ENCODE measurements around the gene FAM13C.

The FAM13C gene

GRCh38 chr10:59312247-59312646 is 50.1 kb downstream of the FAM13C start:
- no peak for DNase-seq

GRCh38 chr10:59311025-59311424 is 51.3 kb downstream of the FAM13C start:
- DNase-seq, result no peak

- no peak for DNase-seq
Measured at GRCh38 chr10:59310324-59310914, 51.9 kb downstream of the FAM13C start.

- DNase-seq, result no peak
Measured at GRCh38 chr10:59304521-59305097, 57.7 kb downstream of the FAM13C start.

GRCh38 chr10:59303018-59303417 is 59.3 kb downstream of the FAM13C start:
- no peak for DNase-seq

GRCh38 chr10:59302381-59302780 is 60.0 kb downstream of the FAM13C start:
- DNase-seq, result no peak

GRCh38 chr10:59301067-59301754 is 61.1 kb downstream of the FAM13C start:
- DNase-seq, result no peak

GRCh38 chr10:59300386-59300785 is 62.0 kb downstream of the FAM13C start:
- no peak for DNase-seq

GRCh38 chr10:59299933-59300332 is 62.4 kb downstream of the FAM13C start:
- DNase-seq, result no peak

GRCh38 chr10:59290448-59290847 is 71.9 kb downstream of the FAM13C start:
- DNase-seq, result no peak

GRCh38 chr10:59289853-59290252 is 72.5 kb downstream of the FAM13C start:
- no peak for DNase-seq

GRCh38 chr10:59287587-59288255 is 74.6 kb downstream of the FAM13C start:
- DNase-seq, result no peak

GRCh38 chr10:59285848-59286247 is 76.5 kb downstream of the FAM13C start:
- DNase-seq, result no peak

- DNase-seq, result no peak
Measured at GRCh38 chr10:59285073-59285472, 77.3 kb downstream of the FAM13C start.

GRCh38 chr10:59284118-59284975 is 78.0 kb downstream of the FAM13C start:
- DNase-seq, result no peak

- DNase-seq, result no peak
Measured at GRCh38 chr10:59283456-59284091, 78.8 kb downstream of the FAM13C start.

GRCh38 chr10:59281861-59282260 is 80.5 kb downstream of the FAM13C start:
- no peak for DNase-seq

- no peak for DNase-seq
Measured at GRCh38 chr10:59279991-59280505, 82.3 kb downstream of the FAM13C start.

GRCh38 chr10:59279476-59279875 is 82.9 kb downstream of the FAM13C start:
- DNase-seq, result no peak

GRCh38 chr10:59276919-59277318 is 85.4 kb downstream of the FAM13C start:
- DNase-seq, result no peak

- DNase-seq, result no peak
Measured at GRCh38 chr10:59276133-59276532, 86.2 kb downstream of the FAM13C start.

GRCh38 chr10:59273445-59273844 is 88.9 kb downstream of the FAM13C start:
- DNase-seq, result no peak
